Neuron (in vitro differentiated cells): ENCODE data around the gene MIPOL1.

Source experiments
- H2AFZ ChIP-seq: one replicate; pipeline ENCODE4 v1.6.1; 2013; ENCODE audit warnings: low read depth, mild to moderate bottlenecking, inconsistent platforms, low read length, moderate library complexity
- H3K27me3 ChIP-seq: one replicate; pipeline ENCODE4 v1.6.1; 2013; ENCODE audit warnings: low read length; ENCODE audit not compliant: insufficient read depth
- H3K36me3 ChIP-seq: one replicate; pipeline ENCODE4 v1.6.1; 2013; ENCODE audit warnings: low read length; ENCODE audit not compliant: insufficient read depth
- H3K4me1 ChIP-seq: one replicate; pipeline ENCODE4 v1.6.1; 2013; ENCODE audit warnings: low read length; ENCODE audit not compliant: insufficient read depth
- H3K4me3 ChIP-seq: 2 replicates; pipeline ENCODE4 v1.5.1; 2013; ENCODE audit warnings: mild to moderate bottlenecking, low read length, moderate library complexity
- H3K9me3 ChIP-seq: one replicate; pipeline ENCODE4 v1.6.1; 2013; ENCODE audit warnings: low read length

Gene MIPOL1

GRCh38 chr14:37253905-37254304, 56.2 kb downstream of the MIPOL1 start:
- Histone ChIP-seq H3K27me3 (no peaks in the 10 kb centered on the region), H3K36me3 (no peaks in the 10 kb centered on the region), H3K4me1 (peaks cover 31% of the 10 kb centered on the region), H3K4me3 (no peak overlapping the region), H3K9me3 (no peaks in the 10 kb centered on the region), H2AFZ (no peak overlapping the region)

DNA sequence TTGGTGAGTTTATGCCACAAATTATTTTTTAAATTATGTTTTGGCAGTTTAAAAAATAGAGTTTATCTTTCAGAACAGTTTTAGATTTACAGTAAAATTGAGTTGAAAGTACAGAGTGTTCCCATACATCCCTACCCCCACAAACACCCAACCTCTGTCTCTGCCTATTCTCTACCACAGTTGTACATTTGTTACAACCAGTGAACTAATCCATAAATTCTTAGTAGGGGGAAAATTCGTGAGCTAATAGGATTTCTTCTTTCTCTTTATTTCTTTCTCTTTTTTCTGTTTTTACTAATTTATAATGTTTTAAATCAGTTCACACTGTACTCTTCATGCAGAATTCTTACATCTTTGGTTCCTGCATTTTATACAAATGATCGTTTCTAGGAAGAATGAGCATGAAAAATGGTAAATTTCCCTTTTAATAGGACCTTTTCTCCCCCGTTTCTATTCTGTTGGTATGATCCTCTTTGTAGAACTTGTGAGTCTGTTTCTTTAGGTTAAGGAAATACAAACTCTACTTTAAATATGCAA, 56.7 kb downstream of the MIPOL1 start:
- Histone ChIP-seq H3K4me3 (no peak overlapping the region), H3K9me3 (no peaks in the 10 kb centered on the region), H3K4me1 (peaks cover 31% of the 10 kb centered on the region), H3K36me3 (no peaks in the 10 kb centered on the region), H2AFZ (no peak overlapping the region), H3K27me3 (no peaks in the 10 kb centered on the region)

GRCh38 chr14:37257501-37258070, 59.8 kb downstream of the MIPOL1 start:
- Histone ChIP-seq H3K9me3 (no peaks in the 10 kb centered on the region), H3K27me3 (no peaks in the 10 kb centered on the region), H3K4me1 (peaks cover 31% of the 10 kb centered on the region), H2AFZ (no peak overlapping the region), H3K4me3 (peak overlapping the region; percentile 25), H3K36me3 (no peaks in the 10 kb centered on the region)

DNA sequence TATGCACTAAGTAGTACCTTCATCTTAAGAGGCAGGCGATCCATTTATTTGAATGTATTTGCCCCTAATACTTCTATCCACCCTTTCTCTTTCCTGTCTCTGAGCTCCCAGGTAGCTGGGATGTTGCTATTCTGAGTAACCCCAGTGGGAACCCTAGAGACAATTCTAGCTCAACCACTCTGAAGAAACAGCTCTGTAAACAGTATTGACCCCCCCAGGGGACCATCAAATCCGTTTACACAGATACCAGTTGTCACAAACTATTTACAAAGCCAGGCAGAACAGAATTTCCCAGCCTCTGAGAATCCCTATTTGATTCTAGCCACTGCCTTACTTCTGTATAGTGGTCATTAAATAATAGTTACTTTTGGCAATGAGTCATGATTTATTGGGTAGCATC, 64.9 kb downstream of the MIPOL1 start:
- Histone ChIP-seq H3K36me3 (no peaks in the 10 kb centered on the region), H3K4me1 (peaks cover 11% of the 10 kb centered on the region)

DNA sequence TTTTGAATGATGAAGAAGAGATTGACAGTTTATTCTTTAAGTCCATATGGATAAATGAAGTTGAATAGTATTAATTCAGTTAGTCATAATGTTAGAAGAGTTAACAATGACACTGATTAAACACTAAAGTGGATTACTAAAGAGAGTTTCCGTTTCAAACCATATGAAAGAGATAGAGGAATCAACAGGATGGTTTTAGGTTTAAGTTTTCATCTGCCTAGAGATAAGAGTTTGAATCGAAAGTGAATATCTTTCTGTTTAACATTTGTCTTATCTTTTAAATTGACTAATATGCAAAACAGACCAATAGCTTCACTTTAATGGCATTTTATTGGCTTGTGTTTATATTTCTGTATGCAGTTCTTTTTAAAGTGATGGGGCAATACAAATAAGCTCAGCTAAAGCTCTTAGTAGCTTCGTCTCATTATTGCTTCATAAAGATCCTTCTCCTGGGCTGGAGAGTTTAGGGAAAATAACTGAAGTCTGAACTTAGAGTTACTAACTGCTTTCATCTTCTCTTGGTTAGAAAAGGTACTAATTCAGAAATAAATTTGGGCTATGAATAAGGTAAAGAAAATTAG, 66.0 kb downstream of the MIPOL1 start:
- no peaks in the 10 kb centered on the region for H3K36me3 ChIP-seq

More for the DNA sequence above, 64.9 kb downstream of the MIPOL1 start:
- Histone ChIP-seq H3K9me3 (no peaks in the 10 kb centered on the region), H3K4me3 (no peak overlapping the region), H3K27me3 (no peaks in the 10 kb centered on the region), H2AFZ (no peak overlapping the region)

DNA sequence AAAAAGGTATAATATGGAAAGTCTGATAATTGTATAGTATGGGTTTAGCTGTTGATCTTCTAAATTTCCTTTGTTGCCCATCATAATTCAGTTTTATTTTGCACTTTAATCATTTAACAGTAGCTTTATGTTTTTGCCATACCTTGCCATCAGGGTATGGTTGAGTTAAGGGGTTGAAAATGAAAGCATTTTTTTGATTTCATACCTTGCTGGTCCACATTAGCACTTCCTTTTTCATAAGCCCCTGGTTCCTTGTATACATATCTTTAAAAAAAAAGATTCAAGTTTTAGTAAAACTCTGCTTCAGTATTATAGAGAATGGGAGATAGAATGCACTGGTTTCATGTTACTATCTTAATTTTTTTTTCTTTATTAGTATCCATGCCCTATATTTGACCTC, 71.1 kb downstream of the MIPOL1 start:
- H3K36me3 ChIP-seq: peaks cover 5% of the 10 kb centered on the region
- no peaks in the 10 kb centered on the region for H3K27me3 ChIP-seq
- H2AFZ ChIP-seq: no peak overlapping the region
- no peaks in the 10 kb centered on the region for H3K9me3 ChIP-seq
- no peaks in the 10 kb centered on the region for H3K4me1 ChIP-seq
- no peak overlapping the region for H3K4me3 ChIP-seq

More for the DNA sequence above, 66.0 kb downstream of the MIPOL1 start:
- H3K27me3 ChIP-seq: no peaks in the 10 kb centered on the region
- no peak overlapping the region for H2AFZ ChIP-seq
- H3K4me3 ChIP-seq: no peak overlapping the region
- H3K4me1 ChIP-seq: peaks cover under 1% of the 10 kb centered on the region
- H3K9me3 ChIP-seq: no peaks in the 10 kb centered on the region

DNA sequence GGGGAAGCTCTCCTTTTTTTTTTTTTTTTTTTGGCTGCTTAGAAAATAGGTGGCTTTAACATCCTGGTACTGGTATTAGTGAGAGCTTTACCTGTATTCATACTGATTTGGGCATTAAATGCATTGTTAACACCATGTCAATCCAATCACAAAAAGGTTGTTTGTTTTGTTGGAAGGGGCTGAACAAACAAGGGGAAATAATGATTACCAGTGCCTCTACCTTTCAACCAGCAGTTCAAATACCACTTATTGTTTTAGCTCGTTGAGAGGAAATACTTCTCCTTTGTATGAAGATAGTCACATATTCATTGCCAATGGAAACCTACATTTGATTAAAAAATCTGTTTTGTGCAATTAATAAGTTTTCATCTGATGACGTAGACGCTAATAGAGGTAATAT, 72.9 kb downstream of the MIPOL1 start:
- no peaks in the 10 kb centered on the region for H3K9me3 ChIP-seq
- H3K4me3 ChIP-seq: no peak overlapping the region
- H3K36me3 ChIP-seq: peaks cover 5% of the 10 kb centered on the region
- H3K27me3 ChIP-seq: no peaks in the 10 kb centered on the region
- H3K4me1 ChIP-seq: peaks cover 5% of the 10 kb centered on the region
- no peak overlapping the region for H2AFZ ChIP-seq

- Histone ChIP-seq H3K36me3 (peaks cover 5% of the 10 kb centered on the region), H3K4me1 (peaks cover 11% of the 10 kb centered on the region), H3K4me3 (no peak overlapping the region)
Observed at GRCh38 chr14:37272569-37272968, 74.8 kb downstream of the MIPOL1 start.

GRCh38 chr14:37274652-37275051, 76.9 kb downstream of the MIPOL1 start:
- Histone ChIP-seq H3K4me3 (no peak overlapping the region), H3K27me3 (no peaks in the 10 kb centered on the region), H3K9me3 (no peaks in the 10 kb centered on the region), H3K36me3 (peaks cover 5% of the 10 kb centered on the region), H2AFZ (no peak overlapping the region), H3K4me1 (peaks cover 11% of the 10 kb centered on the region)

More at GRCh38 chr14:37272569-37272968, 74.8 kb downstream of the MIPOL1 start:
- H3K9me3 ChIP-seq: no peaks in the 10 kb centered on the region
- H3K27me3 ChIP-seq: no peaks in the 10 kb centered on the region
- H2AFZ ChIP-seq: no peak overlapping the region

DNA sequence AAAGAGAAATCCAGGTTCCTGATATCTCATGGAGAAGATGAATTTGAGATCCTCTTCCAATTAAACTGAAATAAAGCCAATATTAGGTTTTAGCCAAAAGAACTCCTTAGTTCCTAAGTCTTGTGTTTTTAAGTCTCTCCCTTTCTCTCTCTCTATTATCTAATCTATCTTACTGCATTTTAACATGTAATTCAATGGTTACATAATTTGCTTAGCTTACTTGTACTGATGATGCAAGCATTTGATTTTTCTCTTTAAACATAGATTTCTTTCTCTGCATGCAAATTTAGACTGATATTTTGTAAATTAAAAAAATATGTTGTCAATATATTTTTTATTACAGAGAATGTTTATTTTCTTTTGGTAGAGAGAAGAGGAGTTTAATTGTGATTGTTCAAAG, 78.2 kb downstream of the MIPOL1 start:
- Histone ChIP-seq H3K36me3 (peaks cover 3% of the 10 kb centered on the region), H3K9me3 (no peaks in the 10 kb centered on the region), H3K27me3 (no peaks in the 10 kb centered on the region)

DNA sequence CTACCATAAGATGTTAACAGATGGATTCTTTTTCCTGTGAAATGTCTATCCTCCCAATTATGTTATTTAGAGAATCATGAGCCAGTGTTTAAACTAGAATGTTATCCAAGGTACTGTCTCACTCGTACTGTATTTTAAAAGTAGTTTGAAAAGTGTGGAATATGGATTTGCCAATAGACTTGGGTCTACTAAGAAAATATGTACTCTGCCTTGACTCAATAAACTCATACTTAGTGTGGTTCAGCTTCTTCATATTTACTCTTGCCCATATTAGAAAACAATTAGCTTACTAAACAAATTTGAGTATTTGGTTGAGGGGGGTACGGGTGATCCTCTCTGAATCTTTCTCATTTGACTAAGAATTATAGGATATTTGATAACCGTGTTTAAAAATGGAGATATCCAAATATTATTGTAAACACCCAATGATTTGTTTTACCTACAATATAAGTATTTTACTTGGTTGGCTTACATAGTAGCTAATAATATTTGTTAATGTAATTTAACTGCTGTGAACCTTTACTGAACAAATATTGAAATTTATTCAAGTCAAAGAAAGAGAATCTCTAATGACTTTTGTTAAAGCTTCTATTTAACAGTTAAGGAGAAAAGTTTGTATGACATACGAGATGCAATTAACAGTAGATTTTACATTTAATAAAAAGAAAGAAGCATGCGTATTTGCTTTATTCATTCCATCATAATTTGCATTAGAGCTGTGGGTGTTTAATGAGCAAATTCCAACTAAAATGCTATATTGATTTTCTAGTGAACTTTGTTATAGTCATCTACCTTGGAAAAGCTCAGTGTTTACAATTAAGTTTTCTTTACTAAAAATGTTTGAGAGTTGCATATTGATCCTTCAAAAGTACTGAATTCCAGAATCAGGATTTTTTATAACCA, 81.2 kb downstream of the MIPOL1 start:
- no peaks in the 10 kb centered on the region for H3K9me3 ChIP-seq
- H3K27me3 ChIP-seq: no peaks in the 10 kb centered on the region
- H3K36me3 ChIP-seq: no peaks in the 10 kb centered on the region
- H3K4me3 ChIP-seq: no peak overlapping the region
- H2AFZ ChIP-seq: no peak overlapping the region
- peaks cover 11% of the 10 kb centered on the region for H3K4me1 ChIP-seq

More for the DNA sequence above, 78.2 kb downstream of the MIPOL1 start:
- Histone ChIP-seq H3K4me1 (peaks cover 11% of the 10 kb centered on the region), H3K4me3 (no peak overlapping the region), H2AFZ (no peak overlapping the region)

DNA sequence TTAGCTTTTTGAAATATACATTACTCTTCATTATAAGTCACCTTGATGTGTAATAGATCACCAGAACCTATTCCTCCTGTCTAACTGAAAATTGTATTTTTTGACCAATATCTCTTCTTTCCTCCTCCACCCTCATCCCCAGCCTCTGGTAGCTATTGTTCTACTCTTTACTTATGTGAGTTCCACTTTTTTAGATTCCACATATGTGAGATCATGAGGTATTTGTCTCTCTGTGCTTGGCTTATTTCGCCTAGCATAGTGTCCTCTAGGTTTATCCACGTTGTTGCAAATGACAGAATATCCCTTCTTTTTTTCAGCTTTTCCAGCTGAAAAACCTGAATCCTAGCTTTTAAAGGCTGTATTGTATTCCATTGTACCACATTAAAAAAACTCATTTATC, 82.1 kb downstream of the MIPOL1 start:
- Histone ChIP-seq H3K9me3 (no peaks in the 10 kb centered on the region), H3K27me3 (no peaks in the 10 kb centered on the region), H3K4me3 (no peak overlapping the region), H3K36me3 (no peaks in the 10 kb centered on the region), H3K4me1 (peaks cover 11% of the 10 kb centered on the region), H2AFZ (no peak overlapping the region)

- Histone ChIP-seq H2AFZ (no peak overlapping the region), H3K4me3 (no peak overlapping the region), H3K9me3 (no peaks in the 10 kb centered on the region), H3K4me1 (no peaks in the 10 kb centered on the region), H3K27me3 (no peaks in the 10 kb centered on the region), H3K36me3 (no peaks in the 10 kb centered on the region)
Observed at GRCh38 chr14:37284760-37285159, 87.0 kb downstream of the MIPOL1 start.
